A549 treated with CpdA at 1 μM for 4 hours (cell line): ENCODE data around the gene NPAP1. TPM values are rescaled to one million over a fixed set of nuclear protein-coding genes. Genes with fewer than 3 reads are reported as not detected.

Experiments
- total RNA-seq: library from RNA; stranded (reverse); fragments of 200-300 nt; extraction: Qiagen RNA extraction; gene quantifications from 5 replicates; pipeline ENCODE4 v1.2.3, GENCODE V29; 2022; ENCODE audit warnings: low read depth

NPAP1 gene, protein sequence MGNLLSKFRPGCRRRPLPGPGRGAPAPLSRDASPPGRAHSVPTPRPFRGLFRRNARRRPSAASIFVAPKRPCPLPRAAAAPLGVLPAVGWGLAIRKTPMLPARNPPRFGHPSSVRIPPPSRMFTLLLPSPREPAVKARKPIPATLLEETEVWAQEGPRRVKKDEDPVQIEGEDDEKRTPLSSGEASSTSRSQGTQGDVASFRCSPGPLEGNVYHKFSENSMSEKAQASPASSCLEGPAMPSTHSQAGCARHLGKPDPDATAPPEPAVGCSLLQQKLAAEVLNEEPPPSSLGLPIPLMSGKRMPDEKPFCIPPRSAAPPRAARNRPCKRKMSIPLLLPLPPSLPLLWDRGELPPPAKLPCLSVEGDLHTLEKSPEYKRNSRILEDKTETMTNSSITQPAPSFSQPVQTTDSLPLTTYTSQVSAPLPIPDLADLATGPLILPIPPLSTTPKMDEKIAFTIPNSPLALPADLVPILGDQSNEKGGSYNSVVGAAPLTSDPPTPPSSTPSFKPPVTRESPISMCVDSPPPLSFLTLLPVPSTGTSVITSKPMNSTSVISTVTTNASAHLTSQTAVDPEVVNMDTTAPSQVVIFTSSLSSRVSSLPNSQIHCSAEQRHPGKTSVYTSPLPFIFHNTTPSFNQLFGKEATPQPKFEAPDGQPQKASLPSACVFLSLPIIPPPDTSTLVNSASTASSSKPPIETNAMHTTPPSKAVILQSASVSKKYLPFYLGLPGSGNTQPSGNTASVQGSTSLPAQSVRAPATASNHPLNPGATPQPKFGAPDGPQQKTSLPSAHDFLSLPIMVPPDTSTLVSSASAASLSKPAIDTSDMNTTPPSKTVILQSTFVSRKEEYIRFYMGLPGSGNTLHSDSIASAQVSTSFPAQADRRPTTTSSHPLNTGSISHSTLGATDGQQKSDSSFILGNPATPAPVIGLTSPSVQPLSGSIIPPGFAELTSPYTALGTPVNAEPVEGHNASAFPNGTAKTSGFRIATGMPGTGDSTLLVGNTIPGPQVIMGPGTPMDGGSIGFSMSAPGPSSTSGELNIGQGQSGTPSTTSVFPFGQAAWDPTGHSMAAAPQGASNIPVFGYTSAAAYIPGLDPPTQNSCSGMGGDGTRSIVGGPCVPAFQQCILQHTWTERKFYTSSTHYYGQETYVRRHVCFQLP
- total RNA-seq, result not detected in 5 replicates

DNA sequence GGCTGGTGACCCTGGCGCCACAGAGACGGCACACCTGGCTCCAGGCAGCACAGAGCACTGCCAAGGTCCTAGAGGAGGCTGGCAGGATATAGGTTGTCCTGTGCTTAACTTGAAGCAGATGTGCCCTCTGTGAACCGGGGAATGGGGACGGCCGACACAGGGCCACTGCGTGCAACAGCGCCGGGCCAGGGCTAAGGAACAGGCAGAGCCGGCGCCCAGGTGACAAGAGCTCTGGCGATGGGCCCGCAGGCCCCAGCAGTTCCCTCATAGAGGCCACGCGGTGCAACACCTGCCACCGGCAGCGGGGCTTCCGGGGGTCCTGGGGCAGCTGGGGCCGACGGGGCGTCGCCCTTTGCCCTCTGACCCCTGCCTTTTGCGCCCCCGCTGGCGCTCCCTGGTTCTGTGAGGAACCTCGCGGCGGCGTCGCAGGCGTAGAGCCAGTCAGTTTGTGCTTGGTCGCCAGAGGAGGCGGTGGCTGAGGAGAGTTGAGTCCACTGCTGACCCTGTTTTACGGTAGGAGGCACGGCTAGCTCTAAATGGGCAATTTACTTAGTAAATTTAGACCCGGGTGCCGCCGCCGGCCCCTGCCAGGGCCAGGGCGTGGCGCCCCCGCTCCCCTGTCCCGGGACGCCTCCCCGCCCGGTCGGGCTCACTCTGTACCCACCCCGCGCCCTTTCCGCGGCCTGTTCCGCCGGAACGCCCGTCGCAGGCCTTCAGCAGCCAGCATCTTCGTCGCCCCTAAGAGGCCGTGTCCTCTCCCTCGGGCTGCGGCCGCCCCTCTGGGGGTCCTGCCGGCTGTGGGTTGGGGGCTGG is at the start of gene NPAP1:
NPAP1 (plus strand) TSS at position 444 of the 813 bp plus-strand sequence; CDS start at position 537, 93 bp downstream.

